Activated CD4-positive, alpha-beta T cell treated with anti-CD3 and anti-CD28 coated beads, Interleukin-2, amount 10 ng/mL, durations not matched to agents 24 days and 14 days (primary cell): ENCODE measurements around the gene TNP2. TPM values are rescaled to one million over a fixed set of nuclear protein-coding genes. Genes with fewer than 3 reads are reported as not detected.

Experiments
- DNase-seq: peaks from one replicate; pipeline ENCODE4 v3.0.0; 2022
- H3K27ac Mint-ChIP-seq: one replicate; pipeline ENCODE4 v1.8.0; 2022; ENCODE audit warnings: mild to moderate bottlenecking, mixed read lengths
- H3K27me3 Mint-ChIP-seq: one replicate; pipeline ENCODE4 v1.8.0; 2022; ENCODE audit warnings: mixed read lengths
- H3K36me3 Mint-ChIP-seq: one replicate; pipeline ENCODE4 v1.8.0; 2022; ENCODE audit warnings: low read depth, mild to moderate bottlenecking, mixed read lengths
- H3K4me1 Mint-ChIP-seq: one replicate; pipeline ENCODE4 v1.8.0; 2021; ENCODE audit warnings: mixed read lengths
- H3K4me3 Mint-ChIP-seq: one replicate; pipeline ENCODE4 v1.8.0; 2022; ENCODE audit warnings: mild to moderate bottlenecking, moderate library complexity, mixed read lengths
- H3K9me3 Mint-ChIP-seq: one replicate; pipeline ENCODE4 v1.8.0; 2021; ENCODE audit warnings: mixed read lengths
- intact Hi-C: fragments of 100-400 bp; cut with micrococcal nuclease; formaldehyde crosslinking; loops from one replicate; pipeline ENCODE4 v1.15.1; 2023
- total RNA-seq: library from RNA; stranded (reverse); gene quantifications from 2 replicates; pipeline ENCODE4 v1.2.3, GENCODE V29; 2022

TNP2 gene
- total RNA-seq, 1 donor from 2014 or later, result not detected

GRCh38 chr16:11253009-11253994 lies 15.8 kb downstream of the TNP2 start:
- intact Hi-C loops, result loop anchor here (5.0 to 10.0 kb wide), 2 partner anchors 71 to 331 kb away; partner anchors contain the start of gene LITAF
- no peaks in the 10 kb centered on the region for H3K9me3 Mint-ChIP-seq
- H3K36me3 Mint-ChIP-seq, result peaks cover 56% of the 10 kb centered on the region
- peak overlapping the region; percentile 97 for H3K4me3 Mint-ChIP-seq
- H3K27me3 Mint-ChIP-seq, result no peaks in the 10 kb centered on the region
- peak overlapping the region; percentile 96 for H3K27ac Mint-ChIP-seq
- peaks cover 46% of the 10 kb centered on the region for H3K4me1 Mint-ChIP-seq
- DNase-seq, result peak; percentile 86

- H3K27ac Mint-ChIP-seq, result peak overlapping the region; percentile 96
Measured at GRCh38 chr16:11252482-11252931, 16.6 kb downstream of the TNP2 start.

GRCh38 chr16:11251525-11252481 lies 17.3 kb downstream of the TNP2 start:
- Mint-ChIP-seq H3K9me3 (no peaks in the 10 kb centered on the region), H3K36me3 (peaks cover 66% of the 10 kb centered on the region), H3K4me3 (peak overlapping the region; percentile 97), H3K4me1 (peaks cover 41% of the 10 kb centered on the region), H3K27me3 (no peaks in the 10 kb centered on the region), H3K27ac (peak overlapping the region; percentile 96)
- DNase-seq, result peak; percentile 93
- intact Hi-C loops, result loop anchor here (1.0 to 10.0 kb wide), 6 partner anchors 18 to 333 kb away; partner anchors contain the start of gene LITAF

More at GRCh38 chr16:11252482-11252931, 16.6 kb downstream of the TNP2 start:
- Mint-ChIP-seq H3K36me3 (peaks cover 61% of the 10 kb centered on the region), H3K27me3 (no peaks in the 10 kb centered on the region), H3K4me1 (peaks cover 45% of the 10 kb centered on the region), H3K9me3 (no peaks in the 10 kb centered on the region), H3K4me3 (peak overlapping the region; percentile 97)
- peak; percentile 75 for DNase-seq
- intact Hi-C loops, result loop anchor here (1.0 to 10.0 kb wide), 6 partner anchors 18 to 332 kb away; partner anchors contain the start of gene LITAF

- intact Hi-C loops, result loop anchor here (5.0 to 10.0 kb wide), 2 partner anchors 69 to 334 kb away; partner anchors contain the start of gene LITAF
- H3K4me3 Mint-ChIP-seq, result peak overlapping the region; percentile 97
- no peaks in the 10 kb centered on the region for H3K27me3 Mint-ChIP-seq
- peak overlapping the region; percentile 96 for H3K27ac Mint-ChIP-seq
- peaks cover 66% of the 10 kb centered on the region for H3K36me3 Mint-ChIP-seq
- H3K9me3 Mint-ChIP-seq, result no peaks in the 10 kb centered on the region
- H3K4me1 Mint-ChIP-seq, result peaks cover 47% of the 10 kb centered on the region
- no peak for DNase-seq
Measured at GRCh38 chr16:11250786-11251524, 18.2 kb downstream of the TNP2 start.

- H3K4me1 Mint-ChIP-seq, result peaks cover 54% of the 10 kb centered on the region
- intact Hi-C loops, result loop anchor here (5.0 to 10.0 kb wide), 2 partner anchors 68 to 335 kb away; partner anchors contain the start of gene LITAF
- no peaks in the 10 kb centered on the region for H3K27me3 Mint-ChIP-seq
- no peaks in the 10 kb centered on the region for H3K9me3 Mint-ChIP-seq
- no peak for DNase-seq
- H3K36me3 Mint-ChIP-seq, result peaks cover 64% of the 10 kb centered on the region
- H3K4me3 Mint-ChIP-seq, result peak overlapping the region; percentile 21
- peak overlapping the region; percentile 80 for H3K27ac Mint-ChIP-seq
Measured at GRCh38 chr16:11250091-11250785, 18.9 kb downstream of the TNP2 start.

- no peak for DNase-seq
- Mint-ChIP-seq H3K27ac (peak overlapping the region; percentile 58), H3K4me1 (peaks cover 58% of the 10 kb centered on the region), H3K36me3 (peaks cover 58% of the 10 kb centered on the region), H3K27me3 (no peaks in the 10 kb centered on the region), H3K4me3 (no peak overlapping the region), H3K9me3 (no peaks in the 10 kb centered on the region)
- intact Hi-C loops, result loop anchor here (5.0 to 10.0 kb wide), 2 partner anchors 67 to 335 kb away; partner anchors contain the start of gene LITAF
Measured at GRCh38 chr16:11249233-11250061, 19.7 kb downstream of the TNP2 start.

- H3K27me3 Mint-ChIP-seq, result no peaks in the 10 kb centered on the region
- DNase-seq, result no peak
- peak overlapping the region; percentile 38 for H3K27ac Mint-ChIP-seq
- H3K4me3 Mint-ChIP-seq, result no peak overlapping the region
- intact Hi-C loops, result no loop called here
- H3K4me1 Mint-ChIP-seq, result peaks cover 54% of the 10 kb centered on the region
- H3K36me3 Mint-ChIP-seq, result peaks cover 46% of the 10 kb centered on the region
- no peaks in the 10 kb centered on the region for H3K9me3 Mint-ChIP-seq
Measured at GRCh38 chr16:11248133-11248532, 21.0 kb downstream of the TNP2 start.

- intact Hi-C loops, result no loop called here
- Mint-ChIP-seq H3K27ac (peak overlapping the region; percentile 14), H3K27me3 (no peaks in the 10 kb centered on the region), H3K9me3 (no peaks in the 10 kb centered on the region), H3K4me1 (peaks cover 40% of the 10 kb centered on the region), H3K36me3 (peaks cover 28% of the 10 kb centered on the region), H3K4me3 (no peak overlapping the region)
- peak; percentile 78 for DNase-seq
Measured at GRCh38 chr16:11245988-11246387, 23.1 kb downstream of the TNP2 start.

GRCh38 chr16:11245222-11245737 lies 23.8 kb downstream of the TNP2 start:
- Mint-ChIP-seq H3K9me3 (no peaks in the 10 kb centered on the region), H3K27me3 (no peaks in the 10 kb centered on the region), H3K4me3 (no peak overlapping the region), H3K36me3 (peaks cover 21% of the 10 kb centered on the region), H3K27ac (peak overlapping the region; percentile 70), H3K4me1 (peaks cover 40% of the 10 kb centered on the region)
- no peak for DNase-seq
- intact Hi-C loops, result no loop called here

- no peaks in the 10 kb centered on the region for H3K9me3 Mint-ChIP-seq
- no peaks in the 10 kb centered on the region for H3K27me3 Mint-ChIP-seq
- H3K4me1 Mint-ChIP-seq, result peaks cover 45% of the 10 kb centered on the region
- intact Hi-C loops, result no loop called here
- DNase-seq, result no peak
- H3K4me3 Mint-ChIP-seq, result no peak overlapping the region
- peaks cover 9% of the 10 kb centered on the region for H3K36me3 Mint-ChIP-seq
- H3K27ac Mint-ChIP-seq, result no peak overlapping the region
Measured at GRCh38 chr16:11242658-11243057, 26.5 kb downstream of the TNP2 start.

GRCh38 chr16:11241480-11242204 lies 27.5 kb downstream of the TNP2 start:
- Mint-ChIP-seq H3K27me3 (no peaks in the 10 kb centered on the region), H3K36me3 (peaks cover under 1% of the 10 kb centered on the region), H3K4me3 (no peak overlapping the region), H3K9me3 (no peaks in the 10 kb centered on the region), H3K4me1 (peaks cover 46% of the 10 kb centered on the region), H3K27ac (no peak overlapping the region)
- DNase-seq, result no peak
- intact Hi-C loops, result no loop called here
